HG03354 (cell line): Measurements from ENCODE around the gene SIAH3.

Source experiments
- ATAC-seq: cut with Tn5 transposase; IDR thresholded peaks from one replicate; pipeline ENCODE4 v1.9.1; 2021; ENCODE audit warnings: mild to moderate bottlenecking; ENCODE audit not compliant: unreplicated experiment, poor library complexity, severe bottlenecking

Gene SIAH3

DNA sequence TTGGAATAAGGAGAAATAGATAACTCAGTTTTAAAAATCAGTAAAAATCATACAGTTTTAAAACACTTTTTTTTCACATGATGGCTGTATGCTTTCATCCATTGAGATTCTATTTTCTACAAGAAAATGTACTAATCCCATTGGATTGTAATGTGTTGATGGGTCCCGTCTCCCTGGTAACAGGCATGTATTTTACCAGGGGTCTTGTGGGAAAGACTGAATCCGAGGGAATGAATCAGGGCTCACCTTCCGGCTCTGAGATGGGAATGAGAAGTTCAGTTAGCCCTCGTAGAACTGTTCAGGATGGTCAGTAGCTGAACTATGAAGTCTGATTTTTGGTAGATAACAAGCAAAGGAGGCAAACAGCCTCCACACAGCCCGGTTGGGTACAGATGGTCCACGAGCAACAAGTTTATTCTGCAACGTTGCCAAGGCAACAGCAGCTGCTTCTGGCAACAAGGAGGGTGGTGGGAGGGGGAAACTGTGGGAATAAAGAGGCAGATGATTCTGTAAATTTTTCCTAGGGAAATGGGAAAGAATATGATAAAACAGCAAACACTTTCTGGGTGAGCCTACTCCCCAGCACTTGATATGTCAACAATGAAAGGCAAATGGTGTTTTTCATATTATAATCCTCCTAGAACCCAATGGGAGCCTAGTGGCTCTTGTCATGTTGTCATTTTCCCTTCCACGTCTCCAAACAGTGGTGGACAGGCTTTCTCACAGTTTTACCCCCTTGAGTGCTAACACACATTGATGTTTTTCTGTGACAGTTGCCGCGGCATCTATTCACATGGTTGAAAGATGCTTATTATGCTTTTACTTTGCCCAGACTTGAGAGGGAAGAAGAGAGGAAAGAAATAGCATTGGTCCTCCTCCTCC is 12.4 kb upstream of the SIAH3 start:
- no peak for ATAC-seq

- no peak for ATAC-seq
Observed at GRCh38 chr13:45861322-45861721, 9.8 kb upstream of the SIAH3 start.

DNA sequence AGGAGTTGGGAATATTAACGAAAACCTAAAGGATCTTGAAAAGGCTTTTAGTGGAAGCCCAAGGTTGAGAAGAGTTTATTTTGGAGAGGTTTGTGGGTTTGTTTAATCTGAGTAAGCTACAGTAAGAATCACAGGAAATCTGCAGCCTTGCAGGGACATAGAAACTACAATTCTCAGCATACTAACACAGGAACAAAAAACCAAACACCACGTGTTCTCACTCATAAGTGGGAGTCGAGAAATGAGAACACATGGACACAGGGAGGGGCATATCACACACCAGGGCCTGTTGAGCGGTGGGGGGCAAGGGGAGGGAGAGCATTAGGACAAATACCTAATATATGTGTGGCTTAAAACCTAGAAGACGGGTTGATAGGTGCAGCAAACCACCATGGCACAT is 8.7 kb upstream of the SIAH3 start:
- ATAC-seq: no peak

GRCh38 chr13:45859705-45860104 is 8.2 kb upstream of the SIAH3 start:
- ATAC-seq: no peak

DNA sequence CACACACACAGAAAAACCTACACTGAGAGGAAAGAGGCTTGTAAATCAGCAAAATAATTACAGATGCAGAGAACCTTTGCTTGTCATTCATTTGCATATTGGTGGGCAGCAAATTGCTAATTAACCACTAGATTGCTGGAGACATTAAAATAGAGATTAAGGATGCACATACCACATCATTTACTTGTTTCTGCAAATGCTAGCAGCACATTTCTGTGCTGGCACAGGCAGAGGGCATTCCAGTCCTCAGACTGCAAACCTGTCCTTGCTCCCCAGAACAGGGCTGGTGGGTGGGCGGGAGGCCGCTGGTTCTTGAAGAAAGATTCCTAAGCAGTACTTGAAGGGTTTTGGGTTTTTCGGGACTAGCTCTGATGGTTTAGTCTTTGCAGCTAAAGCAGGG is 941 bp upstream of the SIAH3 start:
- no peak for ATAC-seq

GRCh38 chr13:45851956-45852355 is 403 bp upstream of the SIAH3 start:
- ATAC-seq: no peak

DNA sequence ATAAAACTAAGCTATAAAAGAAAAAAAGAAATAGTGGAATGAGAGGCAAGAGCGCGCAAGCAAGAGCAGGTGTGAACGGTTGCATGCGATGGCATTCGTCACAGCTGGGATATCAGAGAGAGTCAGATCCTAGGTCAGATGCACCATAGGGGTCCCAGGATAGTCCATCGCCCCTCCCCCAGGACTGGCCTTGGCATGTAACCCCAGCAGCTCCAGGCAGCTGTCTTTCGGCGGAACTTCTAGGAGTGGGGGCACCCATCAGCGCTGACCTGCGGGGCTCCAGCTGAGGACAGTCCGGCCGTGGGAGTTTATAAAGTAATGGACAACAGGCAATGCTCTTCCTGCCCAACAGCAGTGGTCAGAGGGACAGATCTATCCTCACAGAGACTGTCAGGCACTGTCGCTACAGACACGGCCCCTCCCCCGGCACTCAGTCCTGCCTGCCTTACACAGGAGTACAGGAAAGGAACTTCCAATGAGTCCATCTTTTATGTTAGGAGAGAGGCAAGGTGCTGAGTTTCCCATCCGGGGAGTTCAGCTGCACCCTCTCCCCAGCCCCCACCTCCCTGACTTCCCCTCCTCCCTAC is 1.4 kb downstream of the SIAH3 start:
- ATAC-seq: no peak

DNA sequence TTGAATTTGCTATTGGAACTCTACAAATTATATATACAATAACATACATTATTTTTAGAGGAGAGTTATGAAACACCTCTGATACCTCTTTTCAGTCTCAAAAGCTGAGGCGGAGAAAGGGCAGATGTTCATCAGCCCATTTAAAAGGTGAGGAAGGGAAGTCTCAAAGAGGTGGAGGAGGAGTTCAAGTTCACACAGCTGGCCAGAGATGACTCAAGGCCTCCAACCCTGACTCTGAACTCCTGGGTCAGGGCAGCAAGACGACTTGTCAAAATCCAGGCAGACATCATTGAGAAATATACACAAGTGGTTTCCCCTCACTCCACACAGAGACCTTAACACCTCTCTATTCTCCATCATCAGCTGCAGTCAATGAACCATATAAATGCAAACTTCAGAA is 2.1 kb downstream of the SIAH3 start:
- no peak for ATAC-seq

- no peak for ATAC-seq
Observed at GRCh38 chr13:45847554-45848224, 3.9 kb downstream of the SIAH3 start.

DNA sequence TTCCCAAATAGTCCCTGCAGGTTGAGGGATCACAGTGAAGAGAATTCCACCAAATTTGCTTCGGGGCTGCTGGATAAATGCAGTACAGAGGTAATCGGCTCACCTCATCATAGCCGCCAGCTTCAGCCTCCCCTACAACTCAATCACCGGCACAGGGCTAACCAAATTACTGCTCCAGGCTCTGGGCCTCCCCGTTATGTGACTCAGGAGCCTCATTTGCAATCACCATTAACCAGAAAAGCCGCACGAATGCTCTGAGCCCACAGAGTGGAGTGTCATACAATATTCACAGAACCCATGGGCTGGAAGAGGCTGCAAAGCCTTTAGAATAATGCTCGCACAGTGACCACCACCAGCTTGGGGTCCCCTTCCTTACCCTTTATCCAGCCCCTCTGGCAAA is 4.9 kb downstream of the SIAH3 start:
- ATAC-seq: no peak

- no peak for ATAC-seq
Observed at GRCh38 chr13:45838171-45838745, 13.3 kb downstream of the SIAH3 start.

DNA sequence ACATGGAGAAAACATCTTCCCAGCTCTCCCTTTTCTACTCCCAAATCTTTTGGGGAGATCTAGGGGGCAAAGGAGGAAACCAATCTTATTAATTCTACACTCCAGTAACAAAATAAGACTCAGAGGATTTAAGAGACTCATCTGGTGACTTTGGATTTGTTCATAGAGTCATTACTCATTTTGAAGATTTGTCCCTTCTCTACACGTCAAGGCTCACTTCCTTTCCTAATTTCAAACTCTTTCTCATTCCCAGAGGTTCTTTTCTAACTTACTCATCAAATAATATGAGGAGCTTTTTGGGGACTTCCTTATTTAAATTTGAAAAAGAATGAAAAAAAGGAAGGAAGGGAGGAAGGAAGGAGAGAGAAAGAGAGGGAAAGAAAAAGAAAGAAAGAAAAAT is 14.4 kb downstream of the SIAH3 start:
- ATAC-seq: no peak

DNA sequence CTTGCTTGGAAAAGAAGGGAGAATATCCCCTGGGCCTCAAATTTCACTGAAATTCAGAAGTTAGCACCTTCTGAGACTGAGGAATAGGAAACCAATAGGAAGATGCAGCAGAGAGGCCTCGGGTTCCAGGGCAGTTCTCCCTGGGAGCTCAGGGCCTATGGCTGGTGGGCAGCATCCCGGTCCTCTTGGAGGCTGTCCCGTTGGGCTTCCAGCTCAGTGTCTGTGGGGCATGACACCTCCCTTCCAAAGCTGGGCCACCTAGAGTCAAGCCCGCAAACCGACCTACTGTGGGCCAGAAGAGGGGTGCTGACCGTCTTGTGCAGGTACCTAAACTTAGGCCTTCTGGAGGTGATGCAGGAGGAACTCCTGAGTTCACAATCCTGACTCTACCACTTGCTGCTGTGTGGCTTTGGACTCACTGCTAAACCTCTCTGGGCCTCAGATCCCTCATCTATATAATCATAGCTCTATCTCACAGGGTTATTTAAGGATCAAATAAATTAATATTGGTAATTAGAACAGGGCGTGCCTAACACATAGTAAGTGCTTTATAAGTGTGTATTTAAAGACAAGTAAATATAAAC is 17.1 kb downstream of the SIAH3 start:
- no peak for ATAC-seq

DNA sequence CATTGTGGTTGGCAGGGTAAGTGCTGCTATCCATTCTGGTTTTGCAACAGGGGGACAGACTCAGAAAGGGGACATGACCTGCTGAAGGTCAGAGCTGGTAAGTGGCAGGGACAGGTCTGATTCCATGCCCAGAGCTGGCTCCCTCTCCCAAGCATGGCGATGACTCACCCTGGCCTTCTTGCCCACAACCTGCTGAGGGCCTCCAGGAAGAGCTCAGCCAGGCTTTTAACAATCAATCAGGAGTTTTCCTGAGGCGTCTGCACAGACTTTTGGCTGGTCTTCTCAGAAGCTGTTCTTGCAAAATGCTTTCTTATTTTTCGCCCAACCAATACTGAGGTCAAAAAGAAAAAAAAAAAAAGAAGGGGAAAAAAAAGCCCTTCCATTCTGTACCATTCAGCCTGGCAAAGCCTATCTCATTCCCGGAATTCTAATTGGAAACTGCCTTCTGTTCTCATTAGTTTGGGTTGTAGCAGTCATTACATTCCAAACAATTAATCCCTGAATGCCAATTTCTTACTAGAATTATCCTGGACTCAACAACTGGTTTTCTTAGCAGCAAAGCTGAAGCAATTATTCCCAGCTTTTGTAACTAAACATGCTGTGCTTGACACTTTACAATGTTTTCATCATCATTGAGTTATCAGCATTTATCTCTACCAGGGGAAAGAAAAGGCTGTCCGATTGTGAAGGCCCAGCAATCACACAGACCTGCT is 17.7 kb downstream of the SIAH3 start:
- no peak for ATAC-seq

- ATAC-seq: no peak
Observed at GRCh38 chr13:45833242-45833641, 18.3 kb downstream of the SIAH3 start.

DNA sequence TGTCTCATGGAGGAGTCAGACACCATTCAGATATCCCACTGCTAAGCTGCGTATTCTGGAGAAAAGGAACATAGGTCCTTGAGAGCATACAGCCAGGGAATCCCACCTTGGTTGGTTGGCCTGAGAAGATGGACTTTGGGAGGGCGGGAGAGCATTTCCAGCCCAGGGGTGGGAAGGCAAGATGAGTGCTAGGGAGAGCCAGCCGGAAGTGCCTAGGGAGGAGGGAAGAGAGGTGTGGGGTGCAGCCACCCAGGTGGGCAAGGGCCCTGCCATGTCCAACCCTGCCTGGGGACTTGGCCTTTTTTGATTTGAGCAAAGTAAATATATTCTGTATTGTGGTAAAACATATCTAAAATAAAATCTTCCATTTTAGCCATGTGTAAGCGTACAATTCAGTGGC is 19.7 kb downstream of the SIAH3 start:
- no peak for ATAC-seq

DNA sequence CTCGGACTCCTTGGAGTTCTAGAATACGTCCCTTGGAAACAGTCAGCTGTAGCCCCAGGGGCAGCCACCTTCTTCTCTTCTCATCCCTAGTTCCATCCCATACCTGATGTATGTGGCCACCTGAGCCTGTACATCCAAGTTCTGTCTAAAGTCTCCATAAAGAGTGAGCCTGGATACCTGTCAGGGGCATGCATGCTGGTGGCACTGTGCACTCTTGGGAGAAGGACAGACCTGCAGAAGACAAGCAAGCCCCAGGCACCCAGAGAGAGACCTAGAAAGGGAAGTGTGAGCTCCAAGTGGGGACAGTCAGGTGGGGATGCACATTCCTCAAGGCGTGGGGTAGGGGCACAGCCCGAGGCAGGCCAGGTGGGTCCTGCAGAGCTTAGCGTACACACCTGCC is 21.4 kb downstream of the SIAH3 start:
- ATAC-seq: no peak

DNA sequence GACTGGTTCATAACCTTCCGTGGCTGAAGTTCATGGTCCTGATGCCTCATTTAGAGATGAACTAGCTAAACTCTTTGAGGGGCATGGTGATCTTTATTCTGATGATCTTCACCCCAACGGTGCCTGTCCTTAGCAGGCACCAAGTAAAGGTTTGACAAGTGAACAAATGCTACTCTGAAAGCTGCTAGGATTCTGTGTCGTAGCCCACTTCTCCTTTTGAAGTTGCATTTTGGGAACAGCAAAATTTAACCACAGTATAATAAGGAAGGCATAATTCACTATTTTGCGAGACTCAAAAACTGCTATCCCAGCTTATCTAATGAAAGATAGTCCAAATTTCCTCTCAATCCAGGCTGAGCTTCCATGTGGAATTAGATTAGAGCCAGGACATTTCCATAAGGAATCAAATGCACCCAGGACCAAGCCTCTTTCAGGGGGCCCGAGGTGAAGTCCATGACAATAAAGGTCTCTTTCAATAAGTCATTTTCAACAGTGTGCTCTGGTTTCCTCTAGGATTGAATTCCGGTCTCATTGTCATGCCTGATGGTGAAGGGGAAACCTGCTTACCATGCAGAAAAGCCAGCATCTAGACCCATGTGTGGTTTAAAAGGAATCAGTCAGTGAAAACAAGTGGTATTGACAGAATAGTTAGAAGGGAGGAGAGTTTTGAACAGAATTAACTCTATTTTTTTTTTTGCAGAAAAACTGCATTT is 23.1 kb downstream of the SIAH3 start:
- no peak for ATAC-seq

DNA sequence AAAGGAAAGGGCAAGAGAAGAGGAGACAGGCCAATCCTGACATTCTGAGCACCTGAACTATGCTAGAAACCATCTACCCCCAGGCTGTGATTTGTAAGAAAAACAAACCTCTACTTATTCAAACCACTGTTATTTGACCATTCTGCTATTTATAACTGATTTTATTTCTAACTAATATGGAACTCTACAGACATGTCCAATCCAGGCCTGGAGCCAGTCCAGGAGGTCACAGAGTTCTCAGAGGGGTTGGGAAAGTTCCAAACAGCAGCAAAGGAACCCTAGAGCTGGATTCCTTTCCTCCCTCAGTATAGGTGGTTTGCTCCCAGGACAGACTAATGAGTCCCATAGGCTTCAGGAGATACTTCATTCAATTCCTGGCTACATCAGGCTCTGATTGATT is 24.2 kb downstream of the SIAH3 start:
- no peak for ATAC-seq
